CD4-positive, CD25-positive, alpha-beta regulatory T cell (primary cell): ENCODE measurements around the gene PLEKHN1. TPM values are rescaled to one million over a fixed set of nuclear protein-coding genes. Genes with fewer than 3 reads are reported as not detected.
"Not testable (repeated sequence)": the region's sequence is repeated elsewhere in the genome, so short reads cannot be mapped to it uniquely, and the experiment has no call there.

Experiments used
- ATAC-seq, 2 donors: fragments of 150-1000 bp; cut with Tn5 transposase; one replicate each; pipeline ENCODE4 v1.10.0; 2021; ENCODE audit warnings: low read depth in 2 of 2, moderate number of reproducible peaks in 2 of 2, moderate library complexity in 1 of 2
- DNase-seq, 3 donors: peaks; one replicate each; pipeline versions ENCODE4 v3.0.0 to v3.0.0-alpha.2; 2012 to 2022; ENCODE audit warnings: mixed read lengths in 1 of 3
- H3K27ac ChIP-seq: one replicate; pipeline ENCODE4 v1.7.0; 2013; ENCODE audit warnings: mild to moderate bottlenecking, low read length; ENCODE audit not compliant: insufficient read depth, poor library complexity, severe bottlenecking
- H3K27me3 ChIP-seq: one replicate; pipeline ENCODE4 v1.7.0; 2013; ENCODE audit warnings: low read length; ENCODE audit not compliant: control insufficient read depth, insufficient read depth
- H3K36me3 ChIP-seq: one replicate; pipeline ENCODE4 v1.7.0; 2013; ENCODE audit warnings: mild to moderate bottlenecking, low read length, moderate library complexity; ENCODE audit not compliant: control insufficient read depth, insufficient read depth
- H3K4me1 ChIP-seq: 2 replicates; pipeline ENCODE4 v1.7.0; 2013; ENCODE audit warnings: mild to moderate bottlenecking, low read length; ENCODE audit not compliant: insufficient read depth, control insufficient read depth, poor library complexity, severe bottlenecking
- H3K4me3 ChIP-seq: one replicate; pipeline ENCODE4 v1.7.0; 2013; ENCODE audit warnings: low read depth, mild to moderate bottlenecking, low read length, moderate library complexity
- H3K9me3 ChIP-seq, 2 experiments: 1 replicate in 1 of 2; 2 replicates in 1 of 2; pipeline ENCODE4 v1.7.0; 2013; ENCODE audit warnings: low read length in 2 of 2, mild to moderate bottlenecking in 1 of 2, moderate library complexity in 1 of 2; ENCODE audit not compliant: control insufficient read depth in 2 of 2
- H3K27ac Mint-ChIP-seq, 3 donors: one replicate each; pipeline ENCODE4 v1.8.0; 2020 to 2022; ENCODE audit warnings: mild to moderate bottlenecking in 3 of 3, mixed read lengths in 3 of 3, moderate library complexity in 2 of 3
- H3K27me3 Mint-ChIP-seq: one replicate; pipeline ENCODE4 v1.8.0; 2022; ENCODE audit warnings: mild to moderate bottlenecking, mixed read lengths
- H3K36me3 Mint-ChIP-seq: one replicate; pipeline ENCODE4 v1.8.0; 2020; ENCODE audit warnings: mixed read lengths
- H3K4me1 Mint-ChIP-seq, 4 donors: one replicate each; pipeline ENCODE4 v1.8.0; 2020 to 2022; ENCODE audit warnings: mixed read lengths in 4 of 4, mild to moderate bottlenecking in 1 of 4
- H3K4me3 Mint-ChIP-seq, 4 donors: one replicate each; pipeline ENCODE4 v1.8.0; 2020 to 2022; ENCODE audit warnings: mild to moderate bottlenecking in 4 of 4, mixed read lengths in 4 of 4, moderate library complexity in 3 of 4
- H3K9me3 Mint-ChIP-seq, 7 donors: one replicate each; pipeline ENCODE4 v1.8.0; 2020 to 2022; ENCODE audit warnings: mixed read lengths in 7 of 7, mild to moderate bottlenecking in 3 of 7, moderate library complexity in 2 of 7
- polyA plus RNA-seq, 4 donors: library from polyadenylated mRNA; unstranded; fragments of 300-500 nt; fragmentation: Illumina TruSeq; gene quantifications; one replicate each; pipeline ENCODE4 v1.2.3, GENCODE V29; 2021
- total RNA-seq: library from RNA; stranded (reverse); gene quantifications from one replicate; pipeline ENCODE4 v1.2.3, GENCODE V29; 2022

The PLEKHN1 gene
- total and polyA plus RNA-seq, 5 donors from 2014 or later = 0.39 to 2.5 (median 0.61) TPM; not detected in 2

- peaks cover 0 to 2% (median 0%) of the 10 kb centered on the region in 7 donors for H3K9me3 Mint-ChIP-seq
- H3K36me3 Mint-ChIP-seq = no peaks in the 10 kb centered on the region
- ATAC-seq (no peak), DNase-seq (no peak)
- H3K4me3 Mint-ChIP-seq = no peak overlapping the region
- peaks cover 20% of the 10 kb centered on the region for H3K4me1 ChIP-seq
- H3K27ac Mint-ChIP-seq = no peak overlapping the region
- H3K4me1 Mint-ChIP-seq = peaks cover 0 to 10% (median 4%) of the 10 kb centered on the region in 4 donors
- no peaks in the 10 kb centered on the region for H3K9me3 ChIP-seq
- H3K27me3 ChIP-seq = peaks cover 9% of the 10 kb centered on the region
- H3K27ac ChIP-seq = no peak overlapping the region
- no peak overlapping the region for H3K4me3 ChIP-seq
- peaks cover 42% of the 10 kb centered on the region for H3K27me3 Mint-ChIP-seq
- H3K36me3 ChIP-seq = no peaks in the 10 kb centered on the region
Measured at GRCh38 chr1:1005774-1006304, 39.6 kb downstream of the PLEKHN1 start.

- H3K4me3 ChIP-seq = no peak overlapping the region
- H3K4me3 Mint-ChIP-seq = peak overlapping the region in 1 of 4 donors; percentile 10
Measured at GRCh38 chr1:1006305-1007159, 40.2 kb downstream of the PLEKHN1 start.

GRCh38 chr1:1010131-1010530, 43.8 kb downstream of the PLEKHN1 start:
- not testable (repeated sequence) for H3K36me3 ChIP-seq, H3K27ac ChIP-seq, H3K27ac Mint-ChIP-seq, H3K9me3 Mint-ChIP-seq, DNase-seq, ATAC-seq, H3K27me3 ChIP-seq, H3K9me3 ChIP-seq, H3K36me3 Mint-ChIP-seq, H3K4me3 ChIP-seq
- Mint-ChIP-seq H3K4me1 (peaks cover 0 to 24% (median 9%) of the 10 kb centered on the region in 4 donors), H3K4me3 (peak overlapping the region in 1 of 4 donors; percentile 14), H3K27me3 (peaks cover 25% of the 10 kb centered on the region)
- H3K4me1 ChIP-seq = peaks cover 24% of the 10 kb centered on the region

More at GRCh38 chr1:1006305-1007159, 40.2 kb downstream of the PLEKHN1 start:
- Histone ChIP-seq H3K27ac (no peak overlapping the region), H3K36me3 (no peaks in the 10 kb centered on the region), H3K4me1 (peaks cover 13% of the 10 kb centered on the region), H3K27me3 (peaks cover 9% of the 10 kb centered on the region), H3K9me3 (no peaks in the 10 kb centered on the region)
- Mint-ChIP-seq H3K27me3 (peaks cover 44% of the 10 kb centered on the region), H3K9me3 (peaks cover 0 to 2% (median 0%) of the 10 kb centered on the region in 7 donors), H3K36me3 (no peaks in the 10 kb centered on the region), H3K4me1 (peaks cover 0 to 9% (median 4%) of the 10 kb centered on the region in 4 donors), H3K27ac (no peak overlapping the region)
- no peak for ATAC-seq
- DNase-seq = no peak

GRCh38 chr1:1011396-1011949, 45.2 kb downstream of the PLEKHN1 start:
- peak overlapping the region in 2 of 4 donors; percentile 3 to 14 for H3K4me3 Mint-ChIP-seq
- Histone ChIP-seq H3K36me3 (no peaks in the 10 kb centered on the region), H3K4me1 (peaks cover 26% of the 10 kb centered on the region), H3K9me3 (peaks cover 0 to 2% of the 10 kb centered on the region in 2 experiments), H3K27me3 (no peaks in the 10 kb centered on the region), H3K4me3 (no peak overlapping the region), H3K27ac (no peak overlapping the region)
- peaks cover 0 to 22% (median 8%) of the 10 kb centered on the region in 4 donors for H3K4me1 Mint-ChIP-seq
- no peaks in the 10 kb centered on the region for H3K9me3 Mint-ChIP-seq
- H3K27ac Mint-ChIP-seq = peak overlapping the region in 1 of 3 donors; percentile 86
- peaks cover 21% of the 10 kb centered on the region for H3K27me3 Mint-ChIP-seq
- H3K36me3 Mint-ChIP-seq = no peaks in the 10 kb centered on the region
- ATAC-seq (no peak), DNase-seq (no peak)

GRCh38 chr1:1012736-1013104, 46.4 kb downstream of the PLEKHN1 start:
- H3K9me3 ChIP-seq, H3K36me3 Mint-ChIP-seq, H3K9me3 Mint-ChIP-seq, H3K36me3 ChIP-seq, ATAC-seq, DNase-seq, H3K27me3 ChIP-seq: not testable (repeated sequence)
- peak overlapping the region; percentile 92 to 96 (median 93) for H3K4me3 Mint-ChIP-seq
- H3K4me1 Mint-ChIP-seq = peaks cover 0 to 28% (median 13%) of the 10 kb centered on the region in 4 donors
- H3K27ac Mint-ChIP-seq = peak overlapping the region; percentile 98 to 99 (median 98)
- peaks cover 21% of the 10 kb centered on the region for H3K27me3 Mint-ChIP-seq
- Histone ChIP-seq H3K4me3 (peak overlapping the region; percentile 98), H3K4me1 (peaks cover 26% of the 10 kb centered on the region), H3K27ac (peak overlapping the region; percentile 90)

- peak within 1 kb of the TSS; percentile 98 to 99 (median 98) for H3K27ac Mint-ChIP-seq
- Histone ChIP-seq H3K4me1 (peaks cover 26% of the 10 kb centered on the region), H3K27ac (peak within 1 kb of the TSS; percentile 90), H3K4me3 (peak within 1 kb of the TSS; percentile 98), H3K9me3 (peaks cover 0 to 2% of the 10 kb centered on the region in 2 experiments), H3K27me3 (no peaks in the 10 kb centered on the region), H3K36me3 (no peaks in the 10 kb centered on the region)
- H3K36me3 Mint-ChIP-seq = no peaks in the 10 kb centered on the region
- H3K27me3 Mint-ChIP-seq = peaks cover 17% of the 10 kb centered on the region
- peak within 1 kb of the TSS; percentile 92 to 96 (median 93) for H3K4me3 Mint-ChIP-seq
- peaks cover 0 to 28% (median 13%) of the 10 kb centered on the region in 4 donors for H3K4me1 Mint-ChIP-seq
- peak; percentile 82 to 95 (median 86) for DNase-seq
- ATAC-seq = peak; percentile 95 to 96
- H3K9me3 Mint-ChIP-seq = no peaks in the 10 kb centered on the region
Measured at GRCh38 chr1:1013105-1013921, 47.0 kb downstream of the PLEKHN1 start, which contains the start of gene ISG15. ISG15 (plus strand) TSS chr1:1013497; CDS start chr1:1013574, 77 bp downstream.
